Karpas-422 (cell line): Measurements from ENCODE around the gene NIN. TPM values are rescaled to one million over a fixed set of nuclear protein-coding genes. Genes with fewer than 3 reads are reported as not detected.

Source experiments
- DNase-seq: peaks from one replicate; pipeline ENCODE4 v3.0.0-alpha.2; 2015
- H2AFZ ChIP-seq: fragments of 200-600 bp; sonication (generic); 2 replicates; pipeline ENCODE4 v1.6.1; 2014; ENCODE audit warnings: antibody characterized with exemption, low read length, mixed read lengths
- H3K27ac ChIP-seq: fragments of 200-600 bp; sonication (generic); 2 replicates; pipeline ENCODE4 v1.5.1; 2014; ENCODE audit warnings: mild to moderate bottlenecking, low read length, moderate library complexity
- H3K27me3 ChIP-seq: fragments of 200-600 bp; sonication (generic); 2 replicates; pipeline ENCODE4 v1.6.1; 2014; ENCODE audit warnings: low read length, mixed read lengths
- H3K36me3 ChIP-seq: fragments of 200-600 bp; sonication (generic); 2 replicates; pipeline ENCODE4 v1.6.1; 2014; ENCODE audit warnings: low read length, mixed read lengths; ENCODE audit not compliant: insufficient read depth
- H3K4me1 ChIP-seq: fragments of 200-600 bp; sonication (generic); 2 replicates; pipeline ENCODE4 v1.6.1; 2014; ENCODE audit warnings: mild to moderate bottlenecking, low read length, mixed read lengths
- H3K4me2 ChIP-seq: fragments of 200-600 bp; sonication (generic); 2 replicates; pipeline ENCODE4 v1.6.1; 2014; ENCODE audit warnings: low read length, low read depth, mild to moderate bottlenecking; ENCODE audit not compliant: poor library complexity, severe bottlenecking
- H3K4me3 ChIP-seq: fragments of 200-600 bp; sonication (generic); 2 replicates; pipeline ENCODE4 v1.5.1; 2014; ENCODE audit warnings: mild to moderate bottlenecking, antibody characterized with exemption, low read length, mixed read lengths
- H3K79me2 ChIP-seq: fragments of 200-600 bp; sonication (generic); 2 replicates; pipeline ENCODE4 v1.6.1; 2014; ENCODE audit warnings: mild to moderate bottlenecking, low read length, mixed read lengths
- H3K9ac ChIP-seq: fragments of 200-600 bp; sonication (generic); 2 replicates; pipeline ENCODE4 v1.6.0; 2014; ENCODE audit warnings: low read length
- H3K9me2 ChIP-seq: fragments of 200-600 bp; sonication (generic), shearing (Covaris generic); replicated peaks from 2 replicates; pipeline ENCODE4 v1.6.0; 2014; ENCODE audit warnings: mild to moderate bottlenecking, low read length, moderate library complexity; ENCODE audit not compliant: insufficient read depth
- H3K9me3 ChIP-seq: fragments of 300-700, 200-600 bp; sonication (generic); 2 replicates; pipeline ENCODE4 v1.6.1; 2014; ENCODE audit warnings: low read length, mixed read lengths
- H4K20me1 ChIP-seq: fragments of 200-600 bp; sonication (generic); 2 replicates; pipeline ENCODE4 v1.6.1; 2014; ENCODE audit warnings: mild to moderate bottlenecking, antibody characterized with exemption, low read length, low read depth; ENCODE audit not compliant: insufficient read depth
- total RNA-seq: library from RNA; depleted of rRNA; stranded (reverse); fragments of >200 nt; shearing (Covaris generic); gene quantifications from 2 replicates; pipeline ENCODE4 v1.2.3, GENCODE V29; 2014; ENCODE audit warnings: low replicate concordance; rRNA removed

The NIN gene
- 59.4 and 85.6 TPM in 2 replicates for total RNA-seq

DNA sequence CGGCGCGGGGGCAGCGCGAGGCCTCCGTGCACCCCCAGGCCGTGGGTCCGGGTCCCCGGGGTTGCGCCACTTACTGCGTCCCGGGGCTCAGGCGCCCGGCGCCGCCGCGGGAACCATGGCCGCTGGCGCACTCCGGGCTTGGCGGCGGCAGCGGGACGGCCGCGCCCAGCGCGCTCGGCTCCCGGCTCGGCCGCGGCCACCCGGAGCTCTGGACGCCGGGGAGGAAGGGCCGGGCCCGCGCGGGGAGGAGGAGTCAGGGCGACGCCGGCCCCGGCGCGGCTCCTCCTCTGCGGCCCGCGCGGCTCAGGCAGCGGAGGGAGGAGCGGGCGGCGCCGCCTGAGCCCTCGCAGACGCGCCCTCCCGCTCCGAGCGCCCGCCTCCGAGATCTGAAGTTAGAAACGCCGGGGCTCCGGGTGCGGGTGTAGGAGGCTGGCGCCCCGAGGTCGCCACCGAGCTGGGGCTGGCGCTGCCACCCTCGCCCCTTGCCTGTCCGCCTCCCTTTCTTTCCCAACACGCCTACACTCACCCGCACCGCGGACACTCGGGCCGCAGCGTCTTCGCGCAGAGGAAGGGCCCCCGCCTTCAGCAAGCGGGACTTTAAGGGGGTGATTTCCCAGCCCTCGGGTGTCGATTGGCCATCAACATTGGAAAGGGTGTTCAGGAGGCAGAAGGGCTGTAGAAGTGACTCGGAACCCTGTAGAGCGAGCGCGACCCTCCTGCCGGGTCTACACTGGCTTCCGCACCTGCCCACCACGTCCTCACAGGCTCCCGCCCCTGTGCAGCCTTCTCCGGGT is at the start of gene NIN:
Gene NIN, minus strand, starts transcription at position 231 of the 794 bp plus-strand sequence. CDS start 9,106 bp downstream, outside the sequence.
- peaks cover 46% of the 10 kb centered on the region for H3K4me1 ChIP-seq
- H3K9ac ChIP-seq, result peak within 1 kb of the TSS; percentile 84

DNA sequence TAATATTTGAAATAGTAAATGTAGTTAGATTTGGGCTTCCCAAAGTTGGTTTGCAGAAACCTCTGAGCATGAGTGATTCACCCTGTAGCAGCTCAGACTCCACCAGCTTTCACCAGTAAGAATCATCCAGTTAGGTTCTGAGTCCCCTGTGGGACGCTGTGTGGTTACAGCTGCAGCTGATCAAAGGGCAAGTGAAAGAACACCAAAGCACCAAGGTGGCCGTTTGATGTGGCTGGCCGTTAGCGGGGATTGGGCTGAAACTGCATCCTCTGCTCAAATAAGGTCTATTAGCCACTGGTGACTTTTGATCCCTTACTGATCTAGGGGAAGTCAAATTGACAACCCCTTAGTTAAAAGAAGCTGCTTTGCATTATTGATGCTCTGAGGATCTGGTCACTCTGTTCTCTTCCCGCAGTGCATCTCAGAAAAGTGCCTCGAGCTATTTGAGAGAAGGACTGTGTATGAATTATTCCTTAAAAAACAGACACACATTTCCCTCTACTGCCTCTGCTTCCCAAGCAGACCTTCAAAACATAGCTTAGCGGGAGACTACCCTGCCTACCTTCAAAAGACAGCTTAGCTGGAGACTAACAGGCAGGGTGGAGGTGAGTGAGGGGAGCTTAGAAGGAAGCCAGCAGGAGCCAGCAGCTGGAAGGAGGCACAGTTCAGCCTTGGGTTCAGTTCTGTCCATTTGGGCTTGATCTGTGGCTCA is 44.6 kb upstream of the NIN start:
- 0 out of 2 replicates have a peak, but pooled peaks cover 5% of the 10 kb centered on the region for H3K4me1 ChIP-seq
- H3K9me3 ChIP-seq, result no peaks in the 10 kb centered on the region
- H3K27ac ChIP-seq, result no peak overlapping the region
- no peak overlapping the region for H3K4me3 ChIP-seq
- no peaks in the 10 kb centered on the region for H3K36me3 ChIP-seq
- H3K9ac ChIP-seq, result no peak overlapping the region
- no peaks in the 10 kb centered on the region for H4K20me1 ChIP-seq
- no peaks in the 10 kb centered on the region for H3K9me2 ChIP-seq
- DNase-seq, result no peak
- H3K27me3 ChIP-seq, result no peaks in the 10 kb centered on the region
- H3K4me2 ChIP-seq, result no peak overlapping the region
- H2AFZ ChIP-seq, result no peak overlapping the region
- H3K79me2 ChIP-seq, result no peaks in the 10 kb centered on the region

More for the DNA sequence above, at the start of gene NIN:
- H3K4me3 ChIP-seq, result peak within 1 kb of the TSS; percentile 84
- no peaks in the 10 kb centered on the region for H3K9me2 ChIP-seq
- peak within 1 kb of the TSS; percentile 98 for H2AFZ ChIP-seq
- 0 out of 2 replicates have a peak, but pooled peaks cover 6% of the 10 kb centered on the region for H3K27me3 ChIP-seq
- H3K4me2 ChIP-seq, result peak within 1 kb of the TSS; percentile 96
- H3K79me2 ChIP-seq, result peaks cover 37% of the 10 kb centered on the region
- peaks cover 33% of the 10 kb centered on the region for H4K20me1 ChIP-seq
- H3K9me3 ChIP-seq, result no peaks in the 10 kb centered on the region
- DNase-seq, result peak; percentile 92
- H3K36me3 ChIP-seq, result 0 out of 2 replicates have a peak, but pooled peaks cover 2% of the 10 kb centered on the region
- 0 out of 2 replicates have a peak within 1 kb of the TSS, but pooled peaks have one; percentile 5 for H3K27ac ChIP-seq

DNA sequence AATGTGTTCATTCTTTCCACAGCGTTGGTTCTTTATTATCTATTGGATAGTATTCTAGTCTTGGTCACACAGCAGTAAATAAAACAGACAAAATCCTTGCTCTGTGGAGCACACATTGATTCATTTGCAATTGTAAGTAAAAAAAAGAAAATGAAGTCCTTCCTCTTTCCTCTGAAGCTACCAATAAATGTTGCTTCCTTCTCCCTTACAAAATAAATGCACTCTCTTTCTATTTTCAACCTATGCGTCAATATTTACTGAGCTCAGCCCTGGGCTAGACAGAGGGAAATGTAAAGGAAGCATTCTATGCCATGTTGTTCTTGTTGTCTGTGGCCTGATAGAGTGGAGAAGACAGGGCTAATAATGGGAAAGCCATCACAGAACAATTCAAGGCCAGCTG is 43.8 kb upstream of the NIN start:
- no peaks in the 10 kb centered on the region for H3K79me2 ChIP-seq
- no peaks in the 10 kb centered on the region for H3K9me3 ChIP-seq
- H3K9me2 ChIP-seq, result no peaks in the 10 kb centered on the region
- no peak overlapping the region for H3K27ac ChIP-seq
- H3K9ac ChIP-seq, result no peak overlapping the region
- H2AFZ ChIP-seq, result no peak overlapping the region
- H3K4me2 ChIP-seq, result no peak overlapping the region
- H3K27me3 ChIP-seq, result no peaks in the 10 kb centered on the region
- no peaks in the 10 kb centered on the region for H4K20me1 ChIP-seq
- no peaks in the 10 kb centered on the region for H3K36me3 ChIP-seq
- DNase-seq, result no peak
- no peak overlapping the region for H3K4me3 ChIP-seq
- 0 out of 2 replicates have a peak, but pooled peaks cover 5% of the 10 kb centered on the region for H3K4me1 ChIP-seq

- H3K4me2 ChIP-seq, result no peak within 1 kb of the TSS
These were observed 41.2 kb upstream of the NIN start, which contains the start of gene ABHD12B for GRCh38 chr14:50871914-50872732. ABHD12B (plus strand) TSS chr14:50872053; CDS start chr14:50872175, 122 bp downstream.

DNA sequence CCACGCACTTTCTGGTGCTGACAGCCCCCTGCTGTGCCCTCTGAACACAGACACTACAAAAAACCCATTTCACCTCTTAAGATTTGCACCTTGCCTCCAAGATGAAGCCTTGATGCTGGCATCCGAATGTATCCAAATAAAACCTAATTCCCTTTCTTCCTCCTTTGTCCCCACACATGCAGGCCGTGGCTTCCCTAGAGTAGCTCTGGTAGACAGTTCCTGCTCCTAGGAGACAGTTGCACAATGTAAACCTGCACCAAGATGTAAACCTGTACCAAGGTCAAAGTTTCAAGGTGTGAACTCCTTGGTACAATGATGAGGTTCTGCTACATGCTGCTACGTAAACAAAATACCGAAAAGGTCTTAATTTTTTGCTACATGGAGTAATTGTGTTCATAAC is 40.3 kb upstream of the NIN start:
- Histone ChIP-seq H3K4me1 (0 out of 2 replicates have a peak, but pooled peaks cover 5% of the 10 kb centered on the region), H3K4me3 (no peak overlapping the region), H3K4me2 (no peak overlapping the region), H3K9me2 (no peaks in the 10 kb centered on the region), H3K36me3 (no peaks in the 10 kb centered on the region), H2AFZ (no peak overlapping the region), H3K9ac (no peak overlapping the region), H3K9me3 (no peaks in the 10 kb centered on the region), H4K20me1 (no peaks in the 10 kb centered on the region), H3K27ac (no peak overlapping the region), H3K79me2 (no peaks in the 10 kb centered on the region), H3K27me3 (no peaks in the 10 kb centered on the region)
- DNase-seq, result no peak

More at GRCh38 chr14:50871914-50872732, 41.2 kb upstream of the NIN start, which contains the start of gene ABHD12B:
- H3K4me3 ChIP-seq, result no peak within 1 kb of the TSS
- DNase-seq, result no peak
- H3K9me3 ChIP-seq, result no peaks in the 10 kb centered on the region
- no peaks in the 10 kb centered on the region for H3K27me3 ChIP-seq
- no peaks in the 10 kb centered on the region for H3K9me2 ChIP-seq
- no peaks in the 10 kb centered on the region for H3K36me3 ChIP-seq
- no peak within 1 kb of the TSS for H3K27ac ChIP-seq
- H3K79me2 ChIP-seq, result no peaks in the 10 kb centered on the region
- H3K9ac ChIP-seq, result no peak within 1 kb of the TSS
- H3K4me1 ChIP-seq, result 0 out of 2 replicates have a peak, but pooled peaks cover 5% of the 10 kb centered on the region
- H4K20me1 ChIP-seq, result no peaks in the 10 kb centered on the region
- no peak within 1 kb of the TSS for H2AFZ ChIP-seq

GRCh38 chr14:50865391-50866076 is 34.6 kb upstream of the NIN start:
- peaks cover 3% of the 10 kb centered on the region; the same call in 1 of the 2 replicates for H3K4me1 ChIP-seq
- H3K27me3 ChIP-seq, result no peaks in the 10 kb centered on the region
- H3K79me2 ChIP-seq, result no peaks in the 10 kb centered on the region
- H3K9me3 ChIP-seq, result no peaks in the 10 kb centered on the region
- H3K4me2 ChIP-seq, result no peak overlapping the region
- H3K9me2 ChIP-seq, result no peaks in the 10 kb centered on the region
- no peaks in the 10 kb centered on the region for H4K20me1 ChIP-seq
- DNase-seq, result no peak
- no peak overlapping the region for H3K9ac ChIP-seq
- no peaks in the 10 kb centered on the region for H3K36me3 ChIP-seq
- H2AFZ ChIP-seq, result no peak overlapping the region
- H3K27ac ChIP-seq, result no peak overlapping the region
- no peak overlapping the region for H3K4me3 ChIP-seq

DNA sequence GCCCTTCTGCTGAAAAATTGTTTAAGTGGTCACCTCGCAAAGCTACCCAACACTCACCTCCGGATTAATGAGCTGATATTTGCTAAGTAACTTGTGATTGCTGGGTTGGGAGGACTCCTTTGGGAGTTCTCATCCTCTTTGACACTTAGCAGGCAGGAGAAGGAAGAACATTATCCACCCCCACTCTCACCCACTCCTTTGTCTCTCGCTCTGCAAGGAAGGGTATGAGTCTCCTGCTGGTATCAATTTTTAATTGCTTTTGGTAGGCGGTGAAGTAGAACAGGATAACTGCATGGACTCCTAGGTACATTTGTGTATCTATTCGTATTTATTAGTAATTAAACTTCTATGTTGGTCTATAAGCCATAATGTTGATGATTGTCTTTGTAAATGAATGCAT is 34.0 kb upstream of the NIN start:
- Histone ChIP-seq H3K9me3 (no peaks in the 10 kb centered on the region), H3K36me3 (no peaks in the 10 kb centered on the region), H3K4me1 (peaks cover 8% of the 10 kb centered on the region), H3K79me2 (no peaks in the 10 kb centered on the region), H3K4me3 (no peak overlapping the region), H3K27ac (no peak overlapping the region), H4K20me1 (no peaks in the 10 kb centered on the region), H3K4me2 (no peak overlapping the region), H3K9ac (no peak overlapping the region), H3K9me2 (no peaks in the 10 kb centered on the region), H3K27me3 (no peaks in the 10 kb centered on the region), H2AFZ (no peak overlapping the region)
- no peak for DNase-seq
